Measurements from ENCODE around the gene PAXIP1. TPM values are rescaled to one million over a fixed set of nuclear protein-coding genes. Genes with fewer than 3 reads are reported as not detected.

Gene PAXIP1
- total and polyA plus RNA-seq, 10 of the 15 experiments (the other 5 are each of a cell fraction or from before 2014, with no cell fraction given) = 7.3 to 27.2 (median 18.1) TPM

DNA sequence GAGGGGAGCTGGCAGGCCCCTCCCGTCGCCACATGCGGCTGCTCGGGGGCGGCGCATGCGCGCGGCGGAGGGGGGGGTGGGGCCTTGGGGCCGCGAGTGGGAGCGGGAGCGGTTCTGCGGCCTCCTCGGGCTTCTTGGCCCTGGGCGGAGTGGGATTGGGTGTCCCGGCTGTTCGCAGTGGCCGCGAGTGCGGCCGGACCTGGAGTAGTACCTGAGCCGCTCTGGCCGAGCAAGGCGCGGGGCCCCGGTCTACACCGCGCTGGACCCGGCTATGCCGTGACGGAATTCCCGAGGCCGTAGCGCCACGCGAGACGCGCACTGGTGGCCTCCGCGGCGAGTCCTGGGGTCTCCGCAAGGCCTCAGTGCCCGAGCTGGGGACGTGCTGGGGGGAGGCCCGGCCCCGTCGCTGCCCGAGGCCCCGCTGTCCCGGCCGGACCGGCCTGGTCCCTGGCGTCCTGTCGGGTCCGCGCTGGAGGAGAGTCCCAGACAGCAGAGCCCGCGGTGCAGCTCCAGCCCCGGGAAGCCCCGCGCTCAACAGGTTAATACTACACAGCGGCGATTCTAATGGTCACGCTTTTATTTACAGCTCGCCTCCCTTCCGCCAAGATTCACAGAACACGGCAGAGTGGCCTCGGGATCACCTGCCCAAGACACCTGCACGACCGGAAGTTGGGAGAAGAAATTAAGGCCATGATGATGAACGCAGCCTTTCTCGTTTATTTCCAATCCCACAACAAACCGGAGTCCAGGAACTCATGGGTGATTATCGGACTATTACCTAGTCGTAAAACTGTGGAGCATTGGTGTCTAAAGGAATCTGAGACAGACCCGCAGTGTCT is 671 bp upstream of the PAXIP1 start:
- H4K20me1 ChIP-seq (ENCODE audit: control insufficient read depth, insufficient read depth) = no peaks in the 10 kb centered on the region
- FAIRE-seq (no peak), DNase-seq (ENCODE audit: low read depth, low spot score) (no peak), ATAC-seq (peak; percentile 75)
- peak overlapping the region; percentile 79 for H3K4me2 ChIP-seq (ENCODE audit: control insufficient read depth, insufficient read depth)
- peak overlapping the region; percentile 77 for H3K4me3 ChIP-seq
- in situ Hi-C loops (cut with MboI) = loop anchor here (5.0 kb wide), 1 partner anchor 294 kb away; the partner anchor contains the start of gene INSIG1
- ChIA-PET RAD21 (ENCODE audit: unreplicated experiment) (interaction anchor here (1.0 to 2.3 kb wide), 3 partner anchors 76 to 296 kb away, joined by 7 to 12 read pairs (median 8); no protein-coding TSS in a partner anchor), CTCF (interaction anchor here (1.2 to 2.5 kb wide), 2 partner anchors 76 to 203 kb away, joined by 3 to 8 read pairs; no protein-coding TSS in a partner anchor), SMC1A (ENCODE audit: uncharacterized antibody, unreplicated experiment) (interaction anchor here (0.6 to 1.0 kb wide), 2 partner anchors 20 to 76 kb away, joined by 3 to 4 read pairs; no protein-coding TSS in a partner anchor), POLR2A (interaction anchor here (0.6 to 1.6 kb wide), 6 partner anchors 75 to 300 kb away, joined by 3 to 9 read pairs (median 4); partner anchors contain the start of gene INSIG1)
- H2AFZ ChIP-seq (ENCODE audit: control insufficient read depth, low read depth, low read length) = peak overlapping the region; percentile 93
- 0 out of 2 replicates have a peak, but pooled peaks cover 5% of the 10 kb centered on the region for H3K4me1 ChIP-seq (ENCODE audit: control insufficient read depth, insufficient read depth, low read length)
- peak overlapping the region; percentile 93 for H3K27ac ChIP-seq (ENCODE audit: control insufficient read depth, insufficient read depth)
- peak overlapping the region; percentile 96 for H3K9ac ChIP-seq (ENCODE audit: control insufficient read depth, insufficient read depth, low read length)
- no peaks in the 10 kb centered on the region for H3K9me3 ChIP-seq (replicated peaks; ENCODE audit: control insufficient read depth, insufficient read depth, low read length)
- H3K79me2 ChIP-seq (ENCODE audit: control insufficient read depth, insufficient read depth, low read length) = peaks cover 45% of the 10 kb centered on the region
- TSS peak; percentile 91 for BruUV-seq (replicated peaks)
- intact Hi-C loops (cut with micrococcal nuclease; ENCODE audit: unreplicated experiment) = loop anchor here (5.0 to 10.0 kb wide), 3 partner anchors 204 to 341 kb away; partner anchors contain the start of gene INSIG1
- 1% methylated on average over 56 of the region's 78 CpGs for WGBS (ENCODE audit: insufficient coverage, insufficient replicate concordance, low lambda C conversion rate, missing lambda C conversion rate)
- no peaks in the 10 kb centered on the region for H3K36me3 ChIP-seq (ENCODE audit: control insufficient read depth in 2 of 2, insufficient read depth in 2 of 2, low read length in 1 of 2)
- no peaks in the 10 kb centered on the region for H3K27me3 ChIP-seq (replicated peaks in 1 of 2; ENCODE audit: control insufficient read depth in 2 of 2, insufficient read depth in 2 of 2, low read length in 1 of 2)
- 0 out of 2 replicates have a peak, but pooled peaks have one; percentile 61 for TF ChIP-seq CBFB (IDR thresholded peaks at IDR 0.05; ENCODE audit: low read depth)
- peak in 1 of 2 experiments; percentile 8; a peak in 1 of 3 replicates for TF ChIP-seq EGR1 (IDR thresholded peaks at IDR 0.05; ENCODE audit: borderline replicate concordance in 1 of 2, low read depth in 2 of 2, low read length in 2 of 2)
- peak; percentile 88 for TF ChIP-seq IKZF1 (conservative IDR thresholded peaks at IDR 0.05)
- no peak for TF ChIP-seq CREB1 (IDR thresholded peaks at IDR 0.05; ENCODE audit: low read depth)
- TF ChIP-seq IKZF2 (IDR thresholded peaks at IDR 0.05) = peak; percentile 44 to 54; a peak in 3 of 4 replicates
- no peak for TF ChIP-seq FOS (IDR thresholded peaks at IDR 0.05; ENCODE audit: borderline replicate concordance, extremely low read depth, insufficient read length)
- TF ChIP-seq TCF7 (IDR thresholded peaks at IDR 0.05; ENCODE audit: borderline replicate concordance) = no peak
- TF ChIP-seq GATAD2B (conservative IDR thresholded peaks at IDR 0.05; ENCODE audit: low read depth) = peak; percentile 95
- peak; percentile 90 for TF ChIP-seq BACH1 (IDR thresholded peaks at IDR 0.05; ENCODE audit: borderline replicate concordance)
- TF ChIP-seq SMAD5 (IDR thresholded peaks at IDR 0.05; ENCODE audit: low read depth) = peak; percentile 57; the same call in 1 of the 2 replicates
- TF ChIP-seq BRCA1 (IDR thresholded peaks at IDR 0.05; ENCODE audit: low read depth, low read length) = no peak
- TF ChIP-seq RB1 (IDR thresholded peaks at IDR 0.05; ENCODE audit: borderline replicate concordance) = peak; percentile 57; the same call in 1 of the 2 replicates
- no peak for TF ChIP-seq JUNB (IDR thresholded peaks at IDR 0.05)
- TF ChIP-seq NBN (IDR thresholded peaks at IDR 0.05) = peak; percentile 25; the same call in 1 of the 2 replicates
- no peak for TF ChIP-seq TARDBP (IDR thresholded peaks at IDR 0.05; ENCODE audit: borderline replicate concordance)
- TF ChIP-seq, protein P1, sequence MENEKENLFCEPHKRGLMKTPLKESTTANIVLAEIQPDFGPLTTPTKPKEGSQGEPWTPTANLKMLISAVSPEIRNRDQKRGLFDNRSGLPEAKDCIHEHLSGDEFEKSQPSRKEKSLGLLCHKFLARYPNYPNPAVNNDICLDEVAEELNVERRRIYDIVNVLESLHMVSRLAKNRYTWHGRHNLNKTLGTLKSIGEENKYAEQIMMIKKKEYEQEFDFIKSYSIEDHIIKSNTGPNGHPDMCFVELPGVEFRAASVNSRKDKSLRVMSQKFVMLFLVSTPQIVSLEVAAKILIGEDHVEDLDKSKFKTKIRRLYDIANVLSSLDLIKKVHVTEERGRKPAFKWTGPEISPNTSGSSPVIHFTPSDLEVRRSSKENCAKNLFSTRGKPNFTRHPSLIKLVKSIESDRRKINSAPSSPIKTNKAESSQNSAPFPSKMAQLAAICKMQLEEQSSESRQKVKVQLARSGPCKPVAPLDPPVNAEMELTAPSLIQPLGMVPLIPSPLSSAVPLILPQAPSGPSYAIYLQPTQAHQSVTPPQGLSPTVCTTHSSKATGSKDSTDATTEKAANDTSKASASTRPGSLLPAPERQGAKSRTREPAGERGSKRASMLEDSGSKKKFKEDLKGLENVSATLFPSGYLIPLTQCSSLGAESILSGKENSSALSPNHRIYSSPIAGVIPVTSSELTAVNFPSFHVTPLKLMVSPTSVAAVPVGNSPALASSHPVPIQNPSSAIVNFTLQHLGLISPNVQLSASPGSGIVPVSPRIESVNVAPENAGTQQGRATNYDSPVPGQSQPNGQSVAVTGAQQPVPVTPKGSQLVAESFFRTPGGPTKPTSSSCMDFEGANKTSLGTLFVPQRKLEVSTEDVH (IDR thresholded peaks at IDR 0.05; ENCODE audit: low read depth, partially characterized antibody) = no peak
- TF ChIP-seq, protein P2, sequence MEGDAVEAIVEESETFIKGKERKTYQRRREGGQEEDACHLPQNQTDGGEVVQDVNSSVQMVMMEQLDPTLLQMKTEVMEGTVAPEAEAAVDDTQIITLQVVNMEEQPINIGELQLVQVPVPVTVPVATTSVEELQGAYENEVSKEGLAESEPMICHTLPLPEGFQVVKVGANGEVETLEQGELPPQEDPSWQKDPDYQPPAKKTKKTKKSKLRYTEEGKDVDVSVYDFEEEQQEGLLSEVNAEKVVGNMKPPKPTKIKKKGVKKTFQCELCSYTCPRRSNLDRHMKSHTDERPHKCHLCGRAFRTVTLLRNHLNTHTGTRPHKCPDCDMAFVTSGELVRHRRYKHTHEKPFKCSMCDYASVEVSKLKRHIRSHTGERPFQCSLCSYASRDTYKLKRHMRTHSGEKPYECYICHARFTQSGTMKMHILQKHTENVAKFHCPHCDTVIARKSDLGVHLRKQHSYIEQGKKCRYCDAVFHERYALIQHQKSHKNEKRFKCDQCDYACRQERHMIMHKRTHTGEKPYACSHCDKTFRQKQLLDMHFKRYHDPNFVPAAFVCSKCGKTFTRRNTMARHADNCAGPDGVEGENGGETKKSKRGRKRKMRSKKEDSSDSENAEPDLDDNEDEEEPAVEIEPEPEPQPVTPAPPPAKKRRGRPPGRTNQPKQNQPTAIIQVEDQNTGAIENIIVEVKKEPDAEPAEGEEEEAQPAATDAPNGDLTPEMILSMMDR (IDR thresholded peaks at IDR 0.05 in 2 of 3, conservative IDR thresholded peaks at IDR 0.05 in 1 of 3; ENCODE audit: control insufficient read depth in 2 of 3, extremely low read depth in 1 of 3, insufficient read depth in 1 of 3, low read depth in 3 of 3, low read length in 3 of 3) = no peak
- TF ChIP-seq CBX5 (IDR thresholded peaks at IDR 0.05; ENCODE audit: low read depth) = no peak
- TF ChIP-seq RFX5 (IDR thresholded peaks at IDR 0.05; ENCODE audit: low read depth, low read length) = no peak
- 0 out of 4 replicates have a peak, but pooled peaks of 1 of the 2 experiments have one; percentile 24 for TF ChIP-seq SRF (IDR thresholded peaks at IDR 0.05; ENCODE audit: low read depth in 2 of 2, low read length in 2 of 2)

All from GM12878 (cell line).